Esophagus squamous epithelium (tissue), 5 donors: ENCODE results near the gene STK32C. TPM values are rescaled to one million over a fixed set of nuclear protein-coding genes. Genes with fewer than 3 reads are reported as not detected.

ENCODE experiments used
- DNase-seq: peaks from one replicate; lab custom pipeline; 2025; lab: John Stamatoyannopoulos, UW
- H3K27ac ChIP-seq, 4 donors: fragments of 200-600 bp; sonication (generic); one replicate each; pipeline ENCODE4 v1.5.1; 2016 to 2019; ENCODE audit warnings: mild to moderate bottlenecking in 1 of 4
- H3K27me3 ChIP-seq, 4 donors: fragments of 200-600 bp; sonication (generic); 1 replicate in 3 of 4; 2 replicates in 1 of 4; pipeline versions ENCODE4 v1.5.1 to v1.6.0; 2017 to 2021; ENCODE audit warnings: antibody characterized with exemption in 1 of 4
- H3K36me3 ChIP-seq, 3 donors: fragments of 200-600 bp; sonication (generic); one replicate each; pipeline ENCODE4 v1.5.1; 2016 to 2019
- H3K4me1 ChIP-seq, 3 donors: fragments of 200-600 bp; sonication (generic); one replicate each; pipeline ENCODE4 v1.5.1; 2017 to 2019
- H3K4me3 ChIP-seq, 4 donors: fragments of 200-600 bp; sonication (generic); 1 replicate in 3 of 4; 2 replicates in 1 of 4; pipeline ENCODE4 v1.5.1; 2016 to 2019; ENCODE audit warnings: mild to moderate bottlenecking in 2 of 4, moderate library complexity in 1 of 4
- H3K9me3 ChIP-seq, 3 donors: fragments of 200-600 bp; sonication (generic); one replicate each; pipeline ENCODE4 v1.5.1; 2016 to 2019
- CTCF ChIP-seq, 6 experiments: fragments of 450-650 bp in 4 of 6; fragments of 200-600 bp in 2 of 6; sonication (generic) in 2 of 6; IDR thresholded peaks; one replicate each; pipeline ENCODE4 v1.5.1; 2016 to 2019; ENCODE audit warnings: antibody characterized with exemption in 6 of 6, mild to moderate bottlenecking in 4 of 6, moderate library complexity in 4 of 6
- POLR2A ChIP-seq, 4 donors: fragments of 450-650 bp; IDR thresholded peaks; one replicate each; pipeline ENCODE4 v1.6.1; 2017; ENCODE audit warnings: antibody characterized with exemption in 4 of 4, mild to moderate bottlenecking in 4 of 4, moderate library complexity in 3 of 4
- WGBS, 2 donors: methylation state at CpG; one replicate each; pipeline ENCODE4 v1.1.5; 2018; 5-methylcytosine and 5-hydroxymethylcytosine counted together
- intact Hi-C: fragments of 100-400 bp; cut with DNase I; formaldehyde crosslinking; loops from one replicate; pipeline ENCODE4 v1.15.0; 2022
- total RNA-seq, 4 donors: library from RNA; depleted of rRNA; stranded (reverse); fragments of >200 nt; gene quantifications; one replicate each; pipeline ENCODE4 v1.1.0, GENCODE V29; 2016
- donor health status: DM: yes; HTN: yes; CAD: no.

STK32C gene
- total RNA-seq, 4 donors from 2014 or later = 2.3 to 5.5 (median 2.6) TPM

DNA sequence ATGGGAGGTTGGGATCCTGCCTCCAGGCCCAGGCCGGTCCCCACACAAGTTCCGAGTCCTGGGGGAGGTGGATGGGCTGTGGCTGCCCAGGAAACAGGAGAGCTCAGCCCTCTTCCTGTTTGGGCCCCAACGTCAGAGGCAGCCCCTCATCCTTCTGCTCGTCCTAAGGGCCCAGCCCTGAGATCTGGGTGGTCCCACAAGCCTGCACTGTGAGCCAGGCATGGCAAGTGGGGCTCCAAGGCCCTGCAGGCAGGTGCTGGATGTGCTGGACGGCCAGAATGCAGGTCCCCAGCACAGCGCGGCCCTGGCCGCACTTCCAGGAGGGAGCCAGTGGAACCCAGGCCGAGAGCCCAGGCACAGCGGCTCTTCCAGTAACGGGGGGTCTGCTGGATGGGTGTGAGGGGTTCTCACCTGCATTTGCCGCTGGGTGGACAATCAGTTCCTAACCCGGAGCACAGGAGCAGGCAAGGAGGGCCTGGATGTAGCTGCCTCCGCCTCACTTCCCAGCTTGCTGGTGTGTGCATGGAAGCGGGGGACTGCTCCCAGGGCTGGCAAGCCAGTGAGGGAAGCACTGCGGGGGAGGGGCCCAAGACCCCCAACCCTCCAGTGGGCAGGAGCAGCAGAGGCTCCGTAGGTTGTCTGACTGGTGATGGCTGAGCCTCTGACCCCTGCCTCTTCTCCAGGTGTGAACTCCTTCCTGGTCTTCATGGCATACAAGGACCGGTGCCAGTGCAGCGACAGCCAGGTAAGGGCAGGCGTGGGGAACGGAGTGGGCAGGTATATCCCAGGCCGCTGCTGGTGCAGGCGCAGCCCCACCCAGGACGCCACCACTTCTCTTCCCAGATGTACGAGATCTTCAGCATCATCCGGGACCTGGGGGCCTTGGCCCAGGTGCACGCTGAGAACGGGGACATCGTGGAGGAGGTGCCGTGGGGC is 111.3 kb downstream of the STK32C start:
- H3K36me3 ChIP-seq = no peaks in the 10 kb centered on the region
- H3K27me3 ChIP-seq = peaks cover 0 to 19% (median 0%) of the 10 kb centered on the region in 4 donors
- TF ChIP-seq CTCF (IDR thresholded peaks at IDR 0.05) (no peak), POLR2A (IDR thresholded peaks at IDR 0.05) (no peak)
- H3K27ac ChIP-seq = no peak overlapping the region
- H3K4me3 ChIP-seq = no peak overlapping the region
- WGBS, 2 donors = 85 to 93% methylated on average over 4 to 13 of the region's 30 CpGs
- intact Hi-C loops = no loop called here
- no peaks in the 10 kb centered on the region for H3K4me1 ChIP-seq
- no peak for DNase-seq
- H3K9me3 ChIP-seq = no peaks in the 10 kb centered on the region

DNA sequence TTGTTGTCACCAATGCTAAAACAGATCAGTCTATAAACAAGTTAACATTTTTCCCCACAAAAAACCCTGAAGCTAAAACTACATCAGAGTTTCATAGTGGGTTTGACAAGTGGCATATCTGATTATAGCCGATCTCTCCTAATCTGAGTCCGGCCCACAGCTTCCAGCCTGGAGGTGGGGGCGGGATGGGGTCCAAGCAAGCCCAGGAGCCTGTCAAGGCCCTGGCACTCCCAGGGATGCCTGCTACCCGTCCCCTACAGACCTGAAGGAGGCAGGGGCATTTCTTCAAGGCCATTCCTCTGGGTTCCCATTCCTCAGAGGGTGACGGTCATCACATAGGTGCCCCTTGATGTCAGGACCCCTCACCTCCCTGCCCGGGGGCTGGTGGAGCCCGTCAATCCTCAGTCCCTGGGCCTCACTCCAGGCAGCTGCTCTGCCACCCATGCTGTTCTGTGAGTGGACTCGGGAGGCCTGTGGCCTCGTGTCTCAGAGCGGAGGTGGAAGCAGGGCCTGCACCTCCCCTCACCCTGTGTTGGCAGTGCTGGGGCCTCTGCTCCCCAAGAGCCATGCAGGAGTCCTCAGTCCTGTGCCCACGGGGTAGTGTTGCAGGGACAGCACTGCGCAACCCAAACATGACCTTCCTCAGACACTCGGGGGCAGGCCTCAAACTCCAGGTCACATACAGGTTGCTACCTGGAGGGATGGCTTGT is 112.2 kb downstream of the STK32C start:
- Histone ChIP-seq H3K27ac (no peak overlapping the region), H3K36me3 (no peaks in the 10 kb centered on the region), H3K27me3 (peaks cover 0 to 19% (median 0%) of the 10 kb centered on the region in 4 donors), H3K4me3 (no peak overlapping the region), H3K9me3 (no peaks in the 10 kb centered on the region), H3K4me1 (no peaks in the 10 kb centered on the region)
- intact Hi-C loops = no loop called here
- WGBS, 2 donors = 80% methylated on average over 2 of the region's 13 CpGs; no CpG with 5 or more reads in 1 of the 2 donors
- no peak for DNase-seq
- TF ChIP-seq POLR2A (IDR thresholded peaks at IDR 0.05) = no peak

GRCh38 chr10:132194726-132195125 is 113.0 kb downstream of the STK32C start:
- WGBS, 2 donors = 92 to 100% methylated on average over 5 to 10 of the region's 15 CpGs
- Histone ChIP-seq H3K27me3 (peaks cover 0 to 24% (median 0%) of the 10 kb centered on the region in 4 donors), H3K9me3 (no peaks in the 10 kb centered on the region), H3K27ac (no peak overlapping the region), H3K4me1 (no peaks in the 10 kb centered on the region), H3K4me3 (no peak overlapping the region), H3K36me3 (no peaks in the 10 kb centered on the region)
- intact Hi-C loops = no loop called here
- no peak for DNase-seq
- no peak for TF ChIP-seq CTCF (IDR thresholded peaks at IDR 0.05)
- no peak for TF ChIP-seq POLR2A (IDR thresholded peaks at IDR 0.05)

DNA sequence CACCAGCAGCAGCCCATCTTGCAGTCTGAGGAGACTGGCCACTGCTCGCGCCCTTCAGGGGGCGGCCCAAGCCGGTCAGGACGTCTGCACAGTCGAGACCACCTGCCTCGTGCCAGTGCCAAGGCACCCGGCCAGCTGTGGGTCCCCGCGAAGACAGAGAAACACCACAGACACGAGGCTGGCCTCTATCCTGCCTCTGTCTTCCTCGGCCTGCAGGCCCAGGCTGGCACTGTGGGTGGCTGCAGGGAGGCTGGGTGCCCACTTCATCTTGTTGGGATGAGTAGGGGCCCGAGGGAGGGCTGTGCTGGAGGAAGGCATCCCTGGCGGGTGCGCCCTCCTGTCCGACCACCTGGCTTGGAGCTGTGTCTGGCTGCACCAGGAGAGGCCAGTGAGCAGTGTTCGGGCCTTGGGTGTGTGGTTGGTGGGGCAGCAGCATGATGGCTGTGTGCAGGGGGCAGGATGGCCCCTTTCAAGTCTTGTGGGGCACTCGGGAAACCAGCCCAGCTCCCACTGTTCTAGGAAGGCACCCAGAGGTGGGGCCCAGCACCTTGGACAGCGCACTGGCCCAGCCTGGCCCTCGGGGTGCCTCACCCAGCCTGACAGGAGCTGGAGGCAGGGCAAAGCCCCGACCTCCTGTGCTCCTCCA is 113.7 kb downstream of the STK32C start:
- no peak for DNase-seq
- H3K4me1 ChIP-seq = no peaks in the 10 kb centered on the region
- intact Hi-C loops = no loop called here
- peaks cover 0 to 31% (median 0%) of the 10 kb centered on the region in 4 donors for H3K27me3 ChIP-seq
- no peak overlapping the region for H3K4me3 ChIP-seq
- H3K9me3 ChIP-seq = no peaks in the 10 kb centered on the region
- WGBS, 2 donors = 51 to 52% methylated on average over 2 to 3 of the region's 21 CpGs
- no peak for TF ChIP-seq CTCF (IDR thresholded peaks at IDR 0.05)
- no peak for TF ChIP-seq POLR2A (IDR thresholded peaks at IDR 0.05)
- H3K27ac ChIP-seq = no peak overlapping the region
- no peaks in the 10 kb centered on the region for H3K36me3 ChIP-seq

DNA sequence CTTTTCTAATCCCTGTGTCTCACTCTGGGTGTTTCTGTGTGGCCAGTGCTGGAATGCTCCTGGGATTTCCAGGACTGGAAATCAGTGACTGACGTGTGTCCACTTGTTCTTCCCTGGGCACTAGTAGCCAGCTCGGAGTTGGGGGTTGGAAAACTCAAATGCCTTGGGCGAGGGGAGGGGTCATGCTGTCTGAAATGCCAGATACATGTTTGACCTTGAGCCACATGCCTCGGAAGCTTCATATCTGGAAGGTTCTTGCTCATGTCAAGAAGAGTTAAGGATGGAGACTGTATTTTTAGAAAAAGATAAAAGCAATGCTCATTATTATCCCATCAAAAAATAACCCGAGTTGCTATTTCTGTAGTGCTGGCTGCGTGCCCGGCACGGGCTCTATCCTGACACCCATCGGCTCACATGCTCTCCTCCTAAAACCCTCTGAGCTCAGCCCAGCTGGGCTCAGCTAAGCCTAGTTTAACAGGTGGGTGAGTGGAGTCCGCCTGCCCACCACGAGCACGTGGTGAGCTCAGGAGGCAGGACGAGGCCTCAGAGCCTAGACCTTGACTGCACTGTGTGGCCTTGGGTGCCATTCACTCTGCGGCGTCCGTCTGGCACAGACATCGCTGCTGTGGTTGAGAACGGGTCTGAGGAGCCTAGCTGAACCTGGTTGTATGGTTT is 114.6 kb downstream of the STK32C start:
- intact Hi-C loops = no loop called here
- WGBS, 2 donors = 47 to 49% methylated on average over 4 to 9 of the region's 18 CpGs
- no peak for DNase-seq

More for the DNA sequence above, 114.6 kb downstream of the STK32C start:
- Histone ChIP-seq H3K27me3 (peaks cover 0 to 39% (median 4%) of the 10 kb centered on the region in 4 donors), H3K4me1 (peaks cover 0 to under 1% (median 0%) of the 10 kb centered on the region in 3 donors), H3K36me3 (no peaks in the 10 kb centered on the region), H3K4me3 (no peak overlapping the region), H3K9me3 (no peaks in the 10 kb centered on the region), H3K27ac (no peak overlapping the region)
- no peak for TF ChIP-seq POLR2A (IDR thresholded peaks at IDR 0.05)
